Hepatocyte (in vitro differentiated cells): ENCODE data around the gene TAF10. TPM values are rescaled to one million over a fixed set of nuclear protein-coding genes. Genes with fewer than 3 reads are reported as not detected.

Experiments used
- DNase-seq: peaks from one replicate; pipeline ENCODE4 v3.0.0-alpha.2; 2016; ENCODE audit warnings: low spot score
- H2AFZ ChIP-seq: fragments of 200-600 bp; sonication (generic); 2 replicates; pipeline ENCODE4 v1.6.0; 2016; ENCODE audit warnings: antibody characterized with exemption, mild to moderate bottlenecking
- H3K27ac ChIP-seq: fragments of 200-600 bp; sonication (generic); 2 replicates; pipeline ENCODE4 v1.5.1; 2016; ENCODE audit warnings: mild to moderate bottlenecking
- H3K27me3 ChIP-seq: fragments of 200-600 bp; sonication (generic); 2 replicates; pipeline ENCODE4 v1.6.1; 2016
- H3K36me3 ChIP-seq: fragments of 200-600 bp; sonication (generic); replicated peaks from 2 replicates; pipeline ENCODE4 v1.5.1; 2016; ENCODE audit warnings: low read depth; ENCODE audit not compliant: insufficient read depth
- H3K4me1 ChIP-seq: fragments of 200-600 bp; sonication (generic); 2 replicates; pipeline ENCODE4 v1.5.1; 2016; ENCODE audit warnings: mild to moderate bottlenecking, moderate library complexity; ENCODE audit not compliant: insufficient read depth
- H3K4me2 ChIP-seq: fragments of 200-600 bp; sonication (generic); 2 replicates; pipeline ENCODE4 v1.6.0; 2016
- H3K4me3 ChIP-seq: fragments of 200-600 bp; sonication (generic); 2 replicates; pipeline ENCODE4 v1.5.1; 2016; ENCODE audit warnings: mild to moderate bottlenecking
- H3K79me2 ChIP-seq: fragments of 200-600 bp; sonication (generic); 2 replicates; pipeline ENCODE4 v1.6.0; 2017; ENCODE audit warnings: mild to moderate bottlenecking
- H3K9me2 ChIP-seq: fragments of 200-600 bp; sonication (generic); replicated peaks from 2 replicates; pipeline ENCODE4 v1.6.0; 2017; ENCODE audit warnings: mild to moderate bottlenecking; ENCODE audit not compliant: insufficient read depth
- H3K9me3 ChIP-seq: fragments of 200-600 bp; sonication (generic); 2 replicates; pipeline ENCODE4 v1.5.1; 2016; ENCODE audit warnings: low read depth, mild to moderate bottlenecking
- H4K20me1 ChIP-seq: fragments of 200-600 bp; sonication (generic); 2 replicates; pipeline ENCODE4 v1.6.0; 2016; ENCODE audit warnings: mild to moderate bottlenecking; ENCODE audit not compliant: insufficient read depth, poor library complexity, severe bottlenecking
- EZH2 ChIP-seq: fragments of 200-600 bp; sonication (generic); IDR thresholded peaks from 2 replicates; pipeline ENCODE4 v1.6.1; 2016; ENCODE audit warnings: antibody characterized with exemption, mild to moderate bottlenecking, borderline replicate concordance
- EZH2phosphoT487 ChIP-seq: fragments of 200-600 bp; sonication (generic); IDR thresholded peaks from one replicate; pipeline ENCODE4 v1.6.1; 2018; ENCODE audit warnings: antibody characterized with exemption, mild to moderate bottlenecking, low read depth, moderate library complexity; ENCODE audit not compliant: unreplicated experiment, severe bottlenecking
- WGBS: methylation state at CpG from one replicate; pipeline ENCODE4 v1.1.6; 2016; ENCODE audit warnings: low lambda C conversion rate; ENCODE audit errors: missing lambda C conversion rate; 5-methylcytosine and 5-hydroxymethylcytosine counted together
- polyA plus RNA-seq: library from polyadenylated mRNA; unstranded; fragments of >200 nt; fragmentation: Nextera tagmentation; extraction: Ambion mirVana; gene quantifications from 2 replicates; pipeline ENCODE4 v1.2.1, GENCODE V29; 2016
- total RNA-seq: library from RNA; depleted of rRNA; stranded (reverse); fragments of >200 nt; gene quantifications from 2 replicates; pipeline ENCODE4 v1.2.3, GENCODE V29; 2014
- TF ChIP-seq, protein P1 (sequence below): fragments of 200-600 bp; sonication (generic); IDR thresholded peaks from 2 replicates; pipeline ENCODE4 v1.5.1; 2016; ENCODE audit warnings: antibody characterized with exemption, mild to moderate bottlenecking; ENCODE audit not compliant: poor library complexity

Gene TAF10
- total RNA-seq (29.5 and 33.3 TPM in 2 replicates), polyA plus RNA-seq (248 and 295 TPM in 2 replicates)

GRCh38 chr11:6612213-6613041 is at the start of gene TAF10:
TSS of gene TAF10 (minus strand) at chr11:6612216. CDS start at chr11:6612189, 27 bp downstream.
- Histone ChIP-seq H3K9me3 (no peaks in the 10 kb centered on the region), H3K9me2 (no peaks in the 10 kb centered on the region), H3K4me3 (peak within 1 kb of the TSS; percentile 65), H3K4me2 (peak within 1 kb of the TSS; percentile 93), H3K36me3 (no peaks in the 10 kb centered on the region), H4K20me1 (no peaks in the 10 kb centered on the region), H2AFZ (peak within 1 kb of the TSS; percentile 43), H3K27ac (peak within 1 kb of the TSS; percentile 98), H3K79me2 (peaks cover 37% of the 10 kb centered on the region), H3K4me1 (peaks cover 11% of the 10 kb centered on the region), H3K27me3 (no peaks in the 10 kb centered on the region)
- 2% methylated on average over 37 of the region's 51 CpGs for WGBS
- TF ChIP-seq EZH2, result no peak
- no peak for TF ChIP-seq EZH2phosphoT487
- TF ChIP-seq, protein P1, sequence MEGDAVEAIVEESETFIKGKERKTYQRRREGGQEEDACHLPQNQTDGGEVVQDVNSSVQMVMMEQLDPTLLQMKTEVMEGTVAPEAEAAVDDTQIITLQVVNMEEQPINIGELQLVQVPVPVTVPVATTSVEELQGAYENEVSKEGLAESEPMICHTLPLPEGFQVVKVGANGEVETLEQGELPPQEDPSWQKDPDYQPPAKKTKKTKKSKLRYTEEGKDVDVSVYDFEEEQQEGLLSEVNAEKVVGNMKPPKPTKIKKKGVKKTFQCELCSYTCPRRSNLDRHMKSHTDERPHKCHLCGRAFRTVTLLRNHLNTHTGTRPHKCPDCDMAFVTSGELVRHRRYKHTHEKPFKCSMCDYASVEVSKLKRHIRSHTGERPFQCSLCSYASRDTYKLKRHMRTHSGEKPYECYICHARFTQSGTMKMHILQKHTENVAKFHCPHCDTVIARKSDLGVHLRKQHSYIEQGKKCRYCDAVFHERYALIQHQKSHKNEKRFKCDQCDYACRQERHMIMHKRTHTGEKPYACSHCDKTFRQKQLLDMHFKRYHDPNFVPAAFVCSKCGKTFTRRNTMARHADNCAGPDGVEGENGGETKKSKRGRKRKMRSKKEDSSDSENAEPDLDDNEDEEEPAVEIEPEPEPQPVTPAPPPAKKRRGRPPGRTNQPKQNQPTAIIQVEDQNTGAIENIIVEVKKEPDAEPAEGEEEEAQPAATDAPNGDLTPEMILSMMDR, result peak; percentile 52
- peak; percentile 98 for DNase-seq

DNA sequence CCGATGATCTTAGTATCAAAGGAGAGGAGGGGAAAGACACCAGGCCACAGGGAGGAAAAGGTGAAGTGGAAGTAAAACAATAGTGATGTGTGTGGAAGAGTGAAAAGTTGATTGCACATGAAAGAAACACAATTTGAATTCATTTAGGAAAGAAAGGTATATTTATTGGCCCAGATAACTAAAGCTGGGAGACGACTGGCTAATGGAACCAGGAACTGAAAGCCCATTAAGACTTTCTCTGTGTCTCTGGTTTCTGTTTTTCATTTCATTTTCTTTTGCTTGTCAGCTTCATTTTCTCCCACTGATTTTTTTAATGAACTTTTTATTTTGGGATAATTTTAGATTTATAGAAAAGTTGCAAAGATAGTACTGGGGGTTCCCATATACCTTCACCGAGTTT is 48.7 kb upstream of the TAF10 start:
- peaks cover 23% of the 10 kb centered on the region for H3K27me3 ChIP-seq
- H3K79me2 ChIP-seq, result peaks cover 14% of the 10 kb centered on the region
- WGBS, result 88% methylated on average over 3 of the region's 3 CpGs
- no peaks in the 10 kb centered on the region for H3K9me3 ChIP-seq
- TF ChIP-seq, protein P1, result no peak
- TF ChIP-seq EZH2 (no peak), EZH2phosphoT487 (no peak)
- H3K27ac ChIP-seq, result no peak overlapping the region
- H3K4me3 ChIP-seq, result no peak overlapping the region
- H3K9me2 ChIP-seq, result no peaks in the 10 kb centered on the region
- H3K4me2 ChIP-seq, result no peak overlapping the region
- H3K4me1 ChIP-seq, result peaks cover 5% of the 10 kb centered on the region
- H3K36me3 ChIP-seq, result no peaks in the 10 kb centered on the region
- no peaks in the 10 kb centered on the region for H4K20me1 ChIP-seq
- no peak overlapping the region for H2AFZ ChIP-seq
- DNase-seq, result no peak

DNA sequence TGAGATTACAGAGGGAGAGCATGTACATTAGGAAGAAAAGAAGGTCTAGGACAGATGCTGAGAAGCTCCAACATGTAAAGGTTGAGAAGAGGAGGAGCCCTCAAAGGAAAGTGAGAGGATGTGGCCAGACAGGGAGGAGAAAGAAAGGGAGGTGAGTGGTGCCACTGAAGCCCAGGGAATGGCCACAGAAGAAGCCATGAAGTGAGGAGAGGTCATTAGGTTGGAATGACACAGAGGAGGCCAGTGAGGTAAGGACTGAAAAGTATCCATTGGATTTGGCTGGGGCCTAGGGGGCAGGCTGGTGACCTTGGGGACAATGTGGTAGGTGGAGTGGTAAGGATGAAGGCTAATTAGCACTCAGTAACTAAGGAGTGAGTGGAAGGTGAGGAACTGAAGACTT is 46.6 kb upstream of the TAF10 start:
- H3K4me3 ChIP-seq, result no peak overlapping the region
- no peaks in the 10 kb centered on the region for H3K9me2 ChIP-seq
- no peak overlapping the region for H3K4me2 ChIP-seq
- TF ChIP-seq, protein P1, result no peak
- TF ChIP-seq EZH2 (no peak), EZH2phosphoT487 (no peak)
- no peak overlapping the region for H2AFZ ChIP-seq
- peaks cover 5% of the 10 kb centered on the region for H3K4me1 ChIP-seq
- no peak for DNase-seq
- no peaks in the 10 kb centered on the region for H3K9me3 ChIP-seq
- H3K27me3 ChIP-seq, result peaks cover 23% of the 10 kb centered on the region
- no peaks in the 10 kb centered on the region for H3K36me3 ChIP-seq
- H4K20me1 ChIP-seq, result peaks cover 1% of the 10 kb centered on the region
- H3K27ac ChIP-seq, result no peak overlapping the region
- peaks cover 28% of the 10 kb centered on the region for H3K79me2 ChIP-seq

GRCh38 chr11:6657346-6657745 is 45.3 kb upstream of the TAF10 start:
- no peaks in the 10 kb centered on the region for H3K36me3 ChIP-seq
- TF ChIP-seq EZH2phosphoT487 (no peak), EZH2 (no peak)
- TF ChIP-seq, protein P1, result no peak
- peaks cover 5% of the 10 kb centered on the region for H3K4me1 ChIP-seq
- no peak for DNase-seq
- no peaks in the 10 kb centered on the region for H3K9me2 ChIP-seq
- peaks cover 7% of the 10 kb centered on the region for H4K20me1 ChIP-seq
- H3K27me3 ChIP-seq, result peaks cover 23% of the 10 kb centered on the region
- H3K4me3 ChIP-seq, result no peak overlapping the region
- peaks cover 38% of the 10 kb centered on the region for H3K79me2 ChIP-seq
- H3K27ac ChIP-seq, result peak overlapping the region; percentile 87
- H3K4me2 ChIP-seq, result peak overlapping the region; percentile 70
- H3K9me3 ChIP-seq, result no peaks in the 10 kb centered on the region
- 82% methylated on average over 1 of the region's 1 CpG for WGBS
- H2AFZ ChIP-seq, result no peak overlapping the region
